Activated CD8-positive, alpha-beta memory T cell treated with anti-CD3 and anti-CD28 coated beads for 24 hours (primary cell): Measurements from ENCODE around the gene LINC00237.

Experiments used
- DNase-seq: peaks from one replicate; pipeline ENCODE4 v3.0.0-alpha.2; 2020

The LINC00237 gene

DNA sequence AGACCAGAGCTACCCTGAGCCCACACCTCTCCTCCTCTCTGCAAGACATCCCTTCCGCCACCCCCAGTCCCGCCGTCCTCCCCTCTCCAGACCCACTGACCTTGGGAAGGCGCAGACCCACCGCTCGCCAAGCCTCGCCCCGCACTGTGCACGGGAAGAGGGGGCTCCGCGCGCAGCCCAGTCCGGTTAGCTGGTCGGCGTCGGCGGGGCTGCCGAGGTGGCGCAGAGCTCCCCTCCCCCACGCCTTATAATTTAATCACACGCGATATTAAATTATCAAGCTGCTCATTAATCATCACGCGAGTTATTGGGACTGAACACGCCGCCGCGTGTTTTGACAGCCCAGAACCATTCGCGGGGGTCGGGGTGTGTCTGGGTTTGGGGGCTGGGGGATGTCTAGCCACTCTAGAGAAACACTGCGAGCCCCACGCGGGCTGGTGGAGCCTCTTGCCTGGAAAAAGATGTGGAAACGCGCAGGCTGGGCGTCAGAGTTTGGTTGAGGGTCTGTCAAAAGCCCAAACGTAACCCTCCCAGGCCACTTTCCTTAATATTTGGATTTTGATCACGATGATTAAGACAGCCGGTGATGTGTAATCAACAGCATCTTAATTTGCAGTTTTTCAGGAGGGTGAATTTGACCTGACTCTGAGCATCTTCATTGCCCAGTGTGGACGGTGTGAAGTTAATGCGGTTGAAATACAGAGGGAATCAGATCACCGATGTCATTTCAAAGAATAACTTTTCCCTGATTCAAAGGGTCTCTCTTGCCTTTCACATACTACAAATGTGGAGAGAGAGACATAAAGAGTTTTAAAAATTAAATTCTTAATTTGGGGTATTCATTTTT, at the start of gene LINC00237:
Gene LINC00237, minus strand, starts transcription at position 188 of the 847 bp plus-strand sequence.
- no peak for DNase-seq

DNA sequence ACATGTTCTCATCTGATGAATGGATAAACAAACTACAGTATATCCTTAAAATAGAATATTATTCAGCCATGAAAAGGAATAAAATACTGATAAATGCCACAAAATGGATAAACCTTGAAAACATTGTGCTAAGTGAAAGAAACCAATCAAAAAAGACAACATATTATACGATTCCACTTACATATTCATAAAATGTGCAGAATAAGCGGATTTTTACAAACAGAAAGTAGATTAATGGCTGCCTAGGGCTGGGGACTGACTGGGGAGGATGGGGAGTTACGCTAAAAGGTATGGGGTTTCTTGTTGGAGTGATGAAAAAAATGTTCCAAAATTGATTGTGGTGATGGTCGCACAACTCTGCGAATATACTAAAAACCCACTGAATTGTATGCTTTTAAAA, 49.1 kb upstream of the LINC00237 start:
- no peak for DNase-seq

DNA sequence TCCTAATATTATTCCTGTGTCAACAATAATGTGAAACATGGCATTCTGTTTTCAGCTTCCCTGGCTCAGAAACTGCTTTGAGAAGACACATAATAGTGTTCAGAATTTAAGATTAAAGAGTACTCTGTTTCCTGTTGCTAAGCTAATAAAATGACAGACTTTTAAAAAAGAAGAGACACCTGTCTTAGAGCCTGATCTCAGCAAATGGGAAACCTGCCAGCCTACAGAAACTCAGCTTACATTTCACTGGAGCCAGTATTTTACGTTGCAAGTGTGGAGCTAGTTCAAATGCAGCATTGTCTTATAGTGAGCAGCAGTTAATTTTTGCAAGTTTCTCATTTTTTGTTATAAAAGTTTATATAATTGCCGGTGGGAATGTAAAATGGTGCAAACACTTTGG, 48.5 kb upstream of the LINC00237 start:
- DNase-seq = no peak

DNA sequence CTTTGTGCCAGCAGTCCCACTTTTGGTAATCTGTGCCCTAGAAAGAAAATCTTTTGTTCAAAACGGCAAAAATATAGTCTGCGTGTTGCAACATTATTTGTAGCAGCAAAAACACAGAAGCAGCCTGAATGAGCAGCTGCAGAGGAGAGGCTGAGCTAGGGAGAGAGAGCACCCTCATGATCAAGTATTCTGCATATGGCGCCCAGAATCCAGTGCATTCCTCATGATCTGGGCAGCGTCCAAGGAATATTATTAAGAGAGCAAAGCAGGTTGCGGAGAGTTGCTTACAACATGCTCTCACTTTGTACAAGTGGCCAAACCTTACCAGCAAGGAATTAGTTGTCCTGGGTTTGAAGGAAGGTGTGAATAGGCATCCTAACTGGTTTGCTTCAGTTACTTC, 45.6 kb upstream of the LINC00237 start:
- no peak for DNase-seq

DNA sequence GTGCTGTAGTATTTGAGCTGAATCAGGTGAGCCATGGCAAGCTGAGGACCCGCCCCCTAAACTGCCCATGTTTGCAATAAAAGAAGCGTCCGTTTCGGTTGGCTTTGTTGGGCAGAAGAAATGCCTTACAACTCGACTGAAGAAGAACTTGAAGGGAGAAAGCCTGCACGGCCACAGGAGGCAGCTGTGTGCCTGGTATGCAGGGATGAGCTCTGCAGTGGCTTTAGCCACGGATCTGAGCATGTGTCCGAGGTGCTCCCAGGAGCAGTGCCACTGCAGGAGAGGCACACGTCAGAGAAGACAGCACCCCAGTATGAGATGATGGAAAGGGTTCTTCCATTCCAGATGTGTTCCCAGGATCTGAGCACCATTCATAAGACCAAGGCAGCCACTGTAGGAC, 43.2 kb upstream of the LINC00237 start:
- DNase-seq = no peak

DNA sequence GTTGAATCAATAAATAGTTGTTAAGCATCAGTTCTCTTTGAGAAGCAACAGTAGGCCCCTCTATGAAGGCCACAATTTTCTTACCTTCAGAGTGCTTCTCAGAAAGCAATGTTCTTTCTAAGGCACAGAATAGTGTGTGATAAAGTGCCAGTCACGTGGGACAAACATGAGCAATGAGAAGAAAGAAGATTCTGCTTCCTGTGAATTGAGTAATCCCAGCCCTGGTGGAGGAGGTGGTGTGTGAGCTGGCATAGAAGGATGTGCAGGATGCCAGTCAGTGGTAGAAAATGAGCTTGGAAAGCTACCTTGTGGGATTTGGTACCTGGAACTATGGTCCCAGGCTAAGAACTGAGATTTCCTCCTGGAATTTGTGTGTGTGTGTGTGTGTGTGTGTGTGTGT, 41.4 kb upstream of the LINC00237 start:
- no peak for DNase-seq

DNA sequence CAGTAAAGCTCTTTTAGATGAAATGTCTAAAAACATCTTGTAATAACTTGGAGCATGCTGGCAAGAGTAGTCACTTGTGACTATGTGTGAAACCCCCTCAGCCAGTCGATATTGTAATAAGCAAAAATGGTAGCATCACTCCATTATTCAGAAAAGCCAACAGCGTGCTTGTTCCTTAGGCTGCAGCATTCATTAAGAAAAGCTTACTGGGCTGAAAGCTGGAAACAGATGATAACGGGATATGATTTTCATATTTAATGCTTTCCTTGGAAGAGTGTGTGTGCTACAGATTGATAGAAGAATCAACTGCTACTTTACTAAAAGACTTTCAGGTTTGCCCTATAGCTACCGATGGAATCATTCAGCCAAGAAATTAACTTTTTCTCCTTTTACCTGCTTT, 40.1 kb upstream of the LINC00237 start:
- no peak for DNase-seq

DNA sequence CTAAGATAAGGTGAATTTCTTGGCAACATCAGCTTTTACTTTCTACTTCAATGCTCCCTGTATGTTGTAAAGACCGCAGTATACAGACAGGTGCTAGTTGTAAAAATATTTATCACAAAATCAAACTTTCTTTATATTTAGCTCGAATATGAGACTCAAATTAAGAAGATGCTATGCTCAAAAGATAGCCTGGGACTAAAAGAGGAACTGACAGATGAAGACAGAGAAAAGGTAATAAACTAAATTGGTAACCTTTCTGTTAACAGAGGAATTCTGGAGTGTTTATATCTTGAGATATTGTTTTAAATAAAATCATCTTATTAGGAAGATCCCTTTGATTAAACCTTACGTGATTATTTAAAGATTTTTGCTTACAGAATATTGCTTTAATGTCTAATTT, 39.3 kb upstream of the LINC00237 start:
- no peak for DNase-seq

DNA sequence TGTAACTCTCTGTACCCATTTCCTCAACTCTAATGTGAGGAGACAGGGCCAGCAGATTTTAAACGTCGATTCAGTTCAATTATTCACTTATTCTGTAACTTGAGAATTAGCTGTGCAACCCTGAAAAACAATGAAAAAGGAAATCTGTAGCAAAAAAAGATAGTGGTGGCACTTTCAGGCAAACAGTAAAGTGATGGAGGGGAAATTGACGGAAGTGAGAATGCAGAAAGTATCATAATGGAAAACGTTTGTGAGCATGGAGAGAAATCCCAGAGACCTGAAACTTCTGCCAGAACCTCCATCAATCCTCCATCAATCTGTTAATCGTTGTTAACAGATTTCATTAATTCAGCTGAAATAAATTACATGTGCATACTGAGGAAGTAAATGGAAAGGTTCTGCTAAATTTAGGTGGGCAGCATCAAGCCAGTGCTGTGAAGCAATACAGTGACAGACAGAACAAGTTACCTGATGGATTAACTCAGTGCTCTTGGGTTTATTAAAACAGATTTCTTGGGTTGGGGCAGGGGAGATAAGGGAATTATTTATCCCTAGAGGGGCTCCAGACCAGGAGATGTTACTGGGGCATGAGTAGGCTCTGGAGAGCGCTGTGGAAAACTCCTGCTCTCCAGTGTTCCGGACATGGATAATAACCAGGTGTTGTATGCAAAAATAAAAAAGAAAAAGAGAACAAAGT, 37.2 kb upstream of the LINC00237 start:
- no peak for DNase-seq

DNA sequence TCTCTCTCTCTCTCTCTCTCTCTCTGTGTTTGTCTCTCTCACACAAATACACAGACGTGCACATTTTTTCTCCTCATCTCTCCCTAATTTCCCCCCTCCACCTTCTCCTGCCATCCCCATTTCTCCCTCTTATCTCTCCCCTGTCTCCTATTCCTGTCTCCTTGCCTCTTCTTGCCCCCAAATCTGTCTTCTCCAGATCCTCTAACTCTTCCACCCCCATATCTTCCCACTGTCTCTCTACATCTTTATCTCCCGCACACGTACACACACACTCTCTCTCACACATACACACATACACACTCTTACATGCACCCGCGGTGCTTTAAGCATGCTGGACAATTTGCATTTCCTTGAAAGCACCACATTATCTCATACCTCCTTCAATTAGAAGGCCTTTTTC, 35.7 kb upstream of the LINC00237 start:
- no peak for DNase-seq

DNA sequence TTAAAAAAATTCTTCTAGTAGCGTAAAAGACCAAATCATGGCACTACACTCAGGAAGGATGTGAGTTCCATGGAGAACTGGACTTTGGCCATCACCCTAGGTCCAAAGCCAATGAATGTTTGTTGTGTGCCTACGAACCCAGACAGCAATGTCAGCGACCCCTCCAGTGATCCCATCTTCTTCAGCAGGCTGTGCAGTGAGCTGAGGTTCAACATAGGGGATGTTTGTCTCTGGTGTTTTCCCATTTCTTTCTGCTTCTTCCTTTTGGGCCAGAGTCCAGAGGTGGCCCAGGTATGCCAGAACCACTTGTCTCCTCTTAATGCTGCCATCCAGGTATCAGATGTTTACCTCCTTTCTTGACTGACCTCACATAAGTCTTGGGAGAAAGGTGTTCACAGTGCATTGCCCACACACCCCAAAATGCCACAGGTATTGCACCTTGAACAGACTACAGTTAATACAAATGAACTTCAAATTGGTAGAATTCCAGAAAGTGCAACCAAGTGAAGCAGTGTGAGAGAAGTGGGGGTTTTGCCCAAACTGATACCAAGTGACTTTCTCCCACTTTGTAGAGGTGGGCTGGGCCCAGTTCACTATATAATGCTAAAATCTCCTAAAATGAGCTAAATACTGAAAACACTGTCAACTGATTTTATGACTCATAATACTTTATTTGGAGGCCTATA, 33.9 kb upstream of the LINC00237 start:
- no peak for DNase-seq

DNA sequence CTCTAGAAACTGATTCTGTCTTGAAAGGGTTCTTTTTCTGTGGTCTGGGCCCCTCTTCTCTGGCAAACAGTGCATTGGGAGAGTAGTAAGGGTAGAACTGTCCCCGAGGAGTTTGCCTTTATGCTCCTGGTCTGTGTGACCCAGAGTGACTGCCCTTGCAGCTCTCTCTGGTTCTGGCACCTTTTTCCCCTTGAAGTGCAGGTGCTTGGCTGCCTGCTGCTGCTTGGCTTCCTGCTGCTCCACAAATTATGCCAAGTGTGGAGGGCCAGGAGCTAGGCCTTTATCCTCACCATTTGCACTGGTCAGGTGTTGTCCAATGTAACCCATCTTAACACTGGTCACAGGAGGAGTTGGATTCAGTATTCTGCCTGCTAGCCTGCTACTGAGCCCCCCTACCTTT, 30.9 kb upstream of the LINC00237 start:
- no peak for DNase-seq

DNA sequence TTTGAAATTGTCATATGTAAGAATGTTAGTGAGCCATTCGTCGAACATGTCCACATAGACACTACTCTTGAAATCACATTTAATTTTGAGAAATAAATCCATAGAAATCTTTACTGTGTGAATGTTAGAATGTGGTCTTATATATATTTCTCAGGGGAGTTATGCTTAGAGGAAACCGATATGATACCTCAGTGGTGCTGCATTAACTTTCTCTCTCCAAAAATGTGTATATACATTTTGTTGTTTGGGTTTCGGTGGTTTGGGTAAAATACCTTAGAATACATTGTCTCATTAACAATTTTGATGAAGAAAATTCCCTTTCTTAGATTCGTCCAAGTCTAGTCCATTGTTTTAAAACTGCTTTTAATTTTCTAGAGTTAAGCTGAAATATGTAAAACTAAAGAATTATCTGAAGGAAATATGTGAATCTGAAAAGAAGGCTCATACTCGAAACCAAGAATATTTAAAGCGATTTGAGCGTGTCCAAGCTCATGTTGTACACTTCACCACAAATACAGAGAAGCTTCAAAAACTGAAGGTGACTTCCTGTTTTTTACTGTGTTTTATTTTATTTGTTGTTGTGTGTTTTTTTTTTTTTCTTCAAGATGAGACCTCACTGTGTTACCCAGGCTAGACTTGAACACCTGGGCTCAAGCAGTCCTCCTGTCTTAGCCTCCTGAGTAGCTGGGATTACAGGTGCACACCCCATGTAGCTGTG, 30.0 kb upstream of the LINC00237 start:
- no peak for DNase-seq

DNA sequence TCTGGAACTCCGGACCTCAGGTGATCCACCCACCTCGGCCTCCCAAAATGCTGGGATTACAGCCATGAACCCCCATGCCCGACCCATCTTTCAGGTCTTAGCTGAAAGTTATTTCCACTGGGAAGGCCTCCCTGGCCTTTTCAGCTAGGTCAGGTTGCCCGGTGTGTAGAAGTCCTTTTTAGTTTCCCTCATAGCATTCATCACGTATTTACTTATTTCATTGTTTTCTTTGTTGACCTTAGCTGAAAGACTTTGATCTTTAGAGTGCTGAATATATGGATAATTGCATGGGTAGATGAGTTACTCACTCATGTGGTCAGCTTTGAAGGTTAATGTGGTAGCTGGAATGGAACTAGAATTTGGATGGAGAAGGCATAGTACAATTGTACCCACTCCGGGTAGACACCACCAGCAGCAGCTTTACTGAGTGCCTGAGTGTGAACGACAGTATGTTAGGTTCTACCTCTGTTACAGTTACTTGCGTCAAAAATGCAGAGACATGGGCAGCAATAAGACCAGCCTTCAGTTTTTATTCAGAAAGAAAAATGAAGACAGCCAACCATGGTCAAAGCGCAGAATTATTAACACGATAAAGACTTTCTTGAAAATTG, 28.8 kb upstream of the LINC00237 start:
- no peak for DNase-seq

DNA sequence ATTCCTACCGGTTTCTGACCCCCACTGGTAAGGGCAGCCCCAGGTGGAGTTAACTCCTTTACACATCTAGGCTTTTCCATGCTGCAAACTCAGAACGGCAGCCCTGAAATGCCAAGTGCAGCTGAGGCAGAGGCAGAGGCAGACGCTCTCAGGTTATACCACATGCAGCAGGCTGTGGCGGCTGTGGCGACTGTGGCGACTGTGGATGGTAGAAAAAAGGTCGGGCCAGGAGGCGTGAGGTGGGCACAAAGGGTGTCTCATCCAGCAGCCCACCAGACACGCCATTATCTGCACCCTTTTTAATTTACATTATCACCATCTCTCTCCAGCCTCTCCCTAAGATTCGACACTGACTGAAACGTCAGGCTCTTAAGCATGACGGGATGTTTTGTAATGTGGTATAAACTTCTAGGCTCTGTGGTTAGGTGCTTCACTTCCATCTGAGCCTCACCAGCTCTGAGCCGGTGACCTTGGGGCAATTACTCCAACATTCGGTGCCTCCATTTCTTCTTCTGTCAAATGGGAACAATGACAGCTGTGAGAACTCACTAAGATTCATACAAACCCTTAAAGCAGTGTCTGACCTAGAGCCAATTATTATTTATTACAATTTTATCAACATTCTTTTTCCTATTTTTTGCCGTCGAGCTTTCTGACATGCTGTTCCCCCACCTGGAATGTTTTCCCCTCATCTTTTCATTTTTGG, 27.9 kb upstream of the LINC00237 start:
- no peak for DNase-seq

DNA sequence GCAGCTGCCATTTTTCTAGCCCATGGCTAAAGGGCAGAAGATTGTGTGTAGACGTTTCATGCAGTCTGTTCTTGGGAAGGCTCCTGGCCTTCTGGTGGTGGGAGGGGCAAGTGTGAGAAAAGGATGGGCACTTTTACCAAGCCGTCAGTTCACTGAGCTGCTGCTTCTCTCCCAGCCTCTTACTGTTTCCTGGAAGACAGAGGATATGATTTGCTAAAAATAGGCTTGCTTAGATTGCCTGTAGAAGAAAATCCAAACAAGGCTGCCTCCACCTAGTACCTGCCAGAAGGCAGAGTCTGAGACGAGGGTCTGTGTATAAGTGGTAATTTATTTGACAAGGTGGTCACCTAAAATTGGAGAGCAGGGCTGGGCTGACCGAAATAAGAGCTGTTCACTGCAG, 27.2 kb upstream of the LINC00237 start:
- DNase-seq = no peak

DNA sequence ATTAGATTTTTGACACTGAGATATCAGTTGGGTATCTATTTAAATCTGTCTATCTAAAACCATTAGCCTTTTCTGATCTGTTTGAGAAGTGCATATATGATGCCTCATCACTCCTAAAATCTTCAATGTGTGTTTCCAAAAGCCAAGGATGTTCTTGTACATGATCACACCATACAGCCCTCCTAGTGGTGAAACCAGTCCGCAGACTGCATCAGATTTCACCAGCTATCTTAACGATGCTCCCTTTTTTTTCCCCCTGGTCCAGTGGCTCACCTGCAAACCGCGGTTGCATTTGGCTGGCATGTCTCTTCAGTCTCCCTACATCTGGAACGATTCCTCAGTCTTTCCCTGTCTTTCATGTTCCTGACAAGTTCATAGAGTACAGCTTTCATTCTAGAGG, 23.7 kb upstream of the LINC00237 start:
- DNase-seq = no peak

DNA sequence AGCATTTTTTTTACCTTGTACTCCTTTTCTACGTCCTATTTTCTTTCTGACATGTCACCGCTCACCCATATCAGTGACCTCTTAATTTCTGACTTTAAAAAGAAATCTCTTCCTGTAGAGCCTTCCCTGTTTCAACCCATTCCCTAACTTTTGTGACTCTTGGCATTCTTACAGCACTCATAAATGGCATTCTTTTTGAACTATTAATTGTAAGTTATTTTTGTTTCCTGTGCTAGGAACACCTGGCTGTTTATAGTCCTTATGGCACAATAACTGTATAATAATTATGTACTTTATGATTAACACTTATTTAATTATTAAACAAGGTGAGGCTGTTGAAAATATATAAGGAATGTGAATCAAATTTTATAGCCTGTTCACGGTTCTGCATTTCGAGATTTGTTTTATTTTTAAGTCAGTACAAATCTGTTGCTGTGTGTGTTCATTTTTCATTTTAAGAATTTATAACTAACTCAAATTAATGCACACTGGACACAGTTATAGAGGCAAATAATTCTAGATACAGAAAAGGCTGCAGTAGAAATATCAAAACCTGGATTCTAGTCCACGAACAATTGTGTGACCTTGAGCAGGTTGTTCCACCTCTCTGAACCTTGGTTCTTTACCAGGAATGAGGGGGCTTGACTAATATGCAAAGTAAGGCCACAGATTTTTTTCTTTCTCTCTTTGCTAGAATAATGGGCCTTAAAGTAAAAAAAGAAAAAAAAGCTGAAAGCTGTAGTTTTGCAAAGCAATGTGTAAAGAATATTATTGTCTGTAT, 21.2 kb upstream of the LINC00237 start:
- DNase-seq = no peak

DNA sequence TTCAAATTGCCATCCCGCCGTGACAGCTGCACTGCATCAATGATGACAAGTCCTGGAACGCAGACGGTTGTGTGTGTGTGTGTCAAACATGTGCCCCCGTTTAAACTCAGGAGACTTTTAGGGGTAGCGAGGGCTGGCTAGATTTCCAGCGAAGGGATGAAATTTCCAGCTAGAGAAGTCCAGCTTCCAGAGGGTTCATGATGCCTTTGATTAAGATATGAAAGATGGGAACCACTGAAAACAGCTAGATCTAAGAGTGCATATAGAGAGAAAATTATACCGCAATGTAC, 20.4 kb upstream of the LINC00237 start:
- DNase-seq = no peak

DNA sequence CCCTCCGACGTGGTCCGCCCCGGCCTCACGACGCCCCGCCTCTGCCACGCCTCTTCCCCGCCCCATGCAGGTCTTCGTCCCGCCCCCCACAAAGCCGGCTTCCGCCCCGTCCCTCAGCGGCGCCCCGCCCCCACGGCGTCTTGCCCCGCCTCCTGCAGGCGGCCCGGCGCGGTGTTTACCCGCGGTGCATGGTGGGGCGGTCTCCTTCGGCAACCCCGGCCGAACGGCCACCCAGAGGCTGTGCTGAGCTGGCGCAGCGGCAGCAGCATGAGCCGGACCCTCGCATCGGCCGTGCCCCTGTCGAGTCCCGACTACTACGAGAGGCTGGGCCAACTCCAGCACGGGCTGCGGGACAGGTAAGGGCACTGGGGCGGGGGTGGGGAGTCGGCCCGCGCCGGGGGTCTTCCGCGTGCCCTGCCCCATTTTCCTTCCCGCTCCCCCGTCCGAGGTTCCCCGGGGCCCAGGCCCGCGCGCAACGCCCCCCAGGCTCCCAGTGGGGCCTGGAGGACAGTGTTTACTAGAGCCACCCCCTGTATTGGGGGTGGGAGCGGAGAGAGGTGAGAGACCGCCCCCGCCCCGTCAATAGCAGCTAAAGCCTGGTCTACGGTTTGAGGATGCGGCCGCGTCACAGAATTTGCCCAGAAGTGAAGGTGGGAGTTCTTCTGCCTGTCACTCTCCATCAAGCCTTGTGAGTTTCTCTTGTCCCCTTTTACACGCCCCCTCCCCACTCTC, 19.9 kb upstream of the LINC00237 start, which contains the start of gene KIZ:
Gene KIZ, plus strand, starts transcription at position 234 of the 732 bp plus-strand sequence. Its CDS starts 34 bp downstream, at position 268.
- DNase-seq = peak; percentile 99
